ENCODE measurements around the gene RFXAP. TPM values are rescaled to one million over a fixed set of nuclear protein-coding genes. Genes with fewer than 3 reads are reported as not detected.

The RFXAP gene
- total and polyA plus RNA-seq, 2 of the 4 experiments (the other 2 are of a cell fraction) = 0.54 to 2.7 TPM

DNA sequence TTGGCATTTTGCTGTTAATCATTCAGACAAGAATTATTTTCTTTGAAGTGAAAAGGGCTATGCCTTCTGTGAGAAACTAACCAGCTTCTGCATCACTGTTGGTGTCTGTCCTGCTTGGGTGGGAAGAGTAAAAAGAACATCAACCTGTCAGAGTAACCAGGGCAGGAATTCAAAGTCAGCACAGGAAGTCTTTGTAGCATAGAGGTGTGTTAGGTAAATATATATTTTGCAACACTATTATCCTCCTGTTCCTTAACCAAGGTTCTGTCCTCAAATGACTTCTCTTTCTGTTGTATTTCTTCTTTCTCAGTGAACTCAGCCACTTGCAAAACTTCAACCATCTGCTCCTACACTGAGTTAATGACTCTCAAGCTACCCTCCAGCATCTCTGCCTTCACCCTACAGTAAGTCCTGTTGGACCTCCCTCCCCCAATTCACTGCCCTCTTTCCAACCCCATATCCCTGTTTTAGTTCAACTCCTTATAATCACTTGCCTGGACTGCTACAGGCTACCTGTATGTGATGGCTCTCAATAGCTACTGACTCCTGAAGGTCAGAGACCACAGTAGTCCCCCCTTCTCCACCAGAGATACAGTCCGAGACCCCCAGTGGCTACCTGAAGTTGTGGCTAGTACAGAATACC is 51.1 kb downstream of the RFXAP start:
- no CpG with 5 or more reads among the region's 1 CpG for WGBS, 2 experiments (ENCODE audit: extremely low coverage in 2 of 2, insufficient read length in 1 of 2)
- H3K4me3 ChIP-seq (ENCODE audit: insufficient read depth, low read depth, low read length) = no peak overlapping the region
- H2BK120ac ChIP-seq (ENCODE audit: low read depth, low read length) = no peak overlapping the region
- H2BK5ac ChIP-seq (ENCODE audit: low read depth, low read length, poor library complexity, severe bottlenecking) = no peak overlapping the region
- H2AK9ac ChIP-seq (replicated peaks; ENCODE audit: low read depth, low read length, poor library complexity) = no peak overlapping the region
- intact Hi-C loops (cut with micrococcal nuclease) (no loop called here), in situ Hi-C loops (cut with MboI; ENCODE audit: low sequenced_read_pairs) (no loop called here), dilution Hi-C loops (cut with HindIII; ENCODE audit: low sequenced_read_pairs, unreplicated experiment) (loop anchor here (25.0 kb wide), 1 partner anchor 117 kb away; the partner anchor contains the start of gene ALG5)
- no peaks in the 10 kb centered on the region for H3K27me3 ChIP-seq (ENCODE audit: control insufficient read depth, insufficient read depth, low read length)
- no peak overlapping the region for H3K9ac ChIP-seq (ENCODE audit: low read depth, low read length)
- ChIA-PET CTCF (no interaction called here), POLR2A (ENCODE audit: unreplicated experiment) (no interaction called here)
- H4K5ac ChIP-seq (ENCODE audit: low read depth, low read length) = no peak overlapping the region
- TF ChIP-seq SMC3 (IDR thresholded peaks at IDR 0.05; ENCODE audit: low read depth, low read length) (no peak), NFE2L2 (IDR thresholded peaks at IDR 0.05; ENCODE audit: low read depth, low read length) (no peak), RAD21 (IDR thresholded peaks at IDR 0.05; ENCODE audit: low read length) (no peak), MAFK (IDR thresholded peaks at IDR 0.05; ENCODE audit: low read depth, low read length) (no peak), CHD1 (IDR thresholded peaks at IDR 0.05; ENCODE audit: low read depth, low read length) (no peak), RFX5 (IDR thresholded peaks at IDR 0.05; ENCODE audit: low read depth, low read length) (no peak)
- TF ChIP-seq, protein P1, sequence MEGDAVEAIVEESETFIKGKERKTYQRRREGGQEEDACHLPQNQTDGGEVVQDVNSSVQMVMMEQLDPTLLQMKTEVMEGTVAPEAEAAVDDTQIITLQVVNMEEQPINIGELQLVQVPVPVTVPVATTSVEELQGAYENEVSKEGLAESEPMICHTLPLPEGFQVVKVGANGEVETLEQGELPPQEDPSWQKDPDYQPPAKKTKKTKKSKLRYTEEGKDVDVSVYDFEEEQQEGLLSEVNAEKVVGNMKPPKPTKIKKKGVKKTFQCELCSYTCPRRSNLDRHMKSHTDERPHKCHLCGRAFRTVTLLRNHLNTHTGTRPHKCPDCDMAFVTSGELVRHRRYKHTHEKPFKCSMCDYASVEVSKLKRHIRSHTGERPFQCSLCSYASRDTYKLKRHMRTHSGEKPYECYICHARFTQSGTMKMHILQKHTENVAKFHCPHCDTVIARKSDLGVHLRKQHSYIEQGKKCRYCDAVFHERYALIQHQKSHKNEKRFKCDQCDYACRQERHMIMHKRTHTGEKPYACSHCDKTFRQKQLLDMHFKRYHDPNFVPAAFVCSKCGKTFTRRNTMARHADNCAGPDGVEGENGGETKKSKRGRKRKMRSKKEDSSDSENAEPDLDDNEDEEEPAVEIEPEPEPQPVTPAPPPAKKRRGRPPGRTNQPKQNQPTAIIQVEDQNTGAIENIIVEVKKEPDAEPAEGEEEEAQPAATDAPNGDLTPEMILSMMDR (conservative IDR thresholded peaks at IDR 0.05; ENCODE audit: low read depth, low read length) = no peak
- H3K23ac ChIP-seq (ENCODE audit: low read depth, low read length) = no peak overlapping the region
- H2AFZ ChIP-seq (replicated peaks; ENCODE audit: low read length, poor library complexity) = no peak overlapping the region
- no peak overlapping the region for H2AK5ac ChIP-seq (ENCODE audit: low read depth, low read length)
- ATAC-seq (ENCODE audit: low read depth) (no peak), DNase-seq (no peak)
- no peak overlapping the region for H2BK20ac ChIP-seq (ENCODE audit: low read depth, low read length)
- H3K9me1 ChIP-seq (ENCODE audit: insufficient read depth, low read length) = peaks cover 2% of the 10 kb centered on the region; the same call in 1 of the 2 replicates
- no peak overlapping the region for H3K14ac ChIP-seq (replicated peaks; ENCODE audit: low read depth, low read length)
- no peak overlapping the region for H3K4me2 ChIP-seq (ENCODE audit: low read depth, low read length)
- BruUV-seq (replicated peaks) = no TSS peak
- H4K91ac ChIP-seq (ENCODE audit: insufficient read depth, low read depth, low read length) = no peak overlapping the region
- H3K56ac ChIP-seq (ENCODE audit: extremely low read depth, insufficient read depth, low read length) = no peak overlapping the region
- no peak overlapping the region for H3K4ac ChIP-seq (ENCODE audit: low read depth, low read length)
- H3K18ac ChIP-seq (ENCODE audit: low read depth, low read length) = no peak overlapping the region
- no peak overlapping the region for H4K8ac ChIP-seq (ENCODE audit: low read depth in 2 of 2, low read length in 2 of 2)
- no peak overlapping the region for H2BK15ac ChIP-seq (ENCODE audit: low read depth, low read length)
- peaks cover 0 to 6% of the 10 kb centered on the region in 2 experiments; a peak in 3 of 4 replicates for H3K79me1 ChIP-seq (ENCODE audit: low read depth in 1 of 2, low read length in 2 of 2)
- H3K36me3 ChIP-seq (ENCODE audit: control insufficient read depth, insufficient read depth, low read length) = peaks cover 28% of the 10 kb centered on the region
- H3K4me1 ChIP-seq (ENCODE audit: control insufficient read depth, insufficient read depth, low read length) = no peaks in the 10 kb centered on the region
- H4K20me1 ChIP-seq (ENCODE audit: insufficient read depth, low read length) = no peaks in the 10 kb centered on the region
- no peak overlapping the region for H3K27ac ChIP-seq (ENCODE audit: insufficient read depth, low read length)
- no peaks in the 10 kb centered on the region for H3K9me3 ChIP-seq (ENCODE audit: control insufficient read depth, insufficient read depth, low read length)

Data from IMR-90 (cell line).